ENCODE data around the gene MYO5C.
A peak's percentile ranks its signal among the peaks of the same experiment; 100 is the strongest.
"Not testable (repeated sequence)": the region's sequence is repeated elsewhere in the genome, so short reads cannot be mapped to it uniquely, and the experiment has no call there.

The MYO5C gene

DNA sequence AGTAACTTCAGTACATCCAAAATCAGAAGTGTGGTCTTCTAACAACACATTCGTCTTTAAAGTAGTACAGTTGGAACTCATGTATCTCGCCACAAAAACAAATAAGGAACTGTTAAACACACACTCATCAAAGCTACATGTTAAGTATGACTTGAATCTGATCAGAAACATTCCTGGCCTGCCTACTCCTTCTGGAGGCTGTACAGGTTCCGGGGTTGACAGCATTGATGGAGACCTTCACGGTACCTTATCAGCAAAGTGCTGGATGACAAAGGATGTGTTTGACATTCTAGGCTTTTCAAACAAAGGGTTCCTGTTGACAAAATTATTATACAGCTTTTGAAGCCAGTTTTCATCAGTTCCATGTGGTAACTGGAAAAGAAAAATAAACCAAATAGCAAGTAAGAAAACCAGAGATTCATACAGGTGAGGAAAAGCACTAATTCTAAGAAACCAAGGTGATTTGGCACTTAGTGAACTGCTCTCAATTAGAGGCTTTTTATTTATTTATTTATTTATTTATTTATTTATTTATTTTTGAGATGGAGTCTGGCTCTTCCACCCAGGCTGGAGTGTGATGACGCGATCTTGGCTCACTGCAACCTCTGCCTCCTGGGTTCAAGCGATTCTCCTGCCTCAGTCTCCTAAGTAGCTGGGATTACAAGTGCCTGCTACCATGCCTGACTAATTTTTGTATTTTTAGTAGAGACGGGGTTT lies 44.3 kb downstream of the MYO5C start:
- DNase-seq (ENCODE audit: extremely low read depth in 1 of 2, low read depth in 1 of 2), result no peak

DNA sequence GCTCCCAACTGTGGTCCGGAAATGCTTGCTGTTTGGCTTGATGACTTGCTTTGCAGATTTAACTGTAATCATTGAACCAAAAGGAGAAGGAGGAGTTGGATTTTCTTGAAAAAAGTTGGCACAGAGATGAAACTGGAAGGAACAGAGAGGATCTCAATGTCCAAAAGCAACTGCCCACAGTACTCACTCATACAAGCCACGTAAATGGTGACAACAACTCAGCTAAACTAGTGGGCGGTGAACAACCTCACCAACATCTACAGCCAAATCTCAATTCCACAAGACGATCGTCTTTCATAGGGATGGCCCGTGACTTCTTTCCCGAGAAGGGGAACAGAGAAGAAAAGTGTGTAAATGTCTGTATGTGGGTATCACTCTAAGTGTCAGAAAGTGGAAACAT lies 48.1 kb downstream of the MYO5C start:
- DNase-seq (ENCODE audit: extremely low read depth in 1 of 2, low read depth in 1 of 2), result no peak

DNA sequence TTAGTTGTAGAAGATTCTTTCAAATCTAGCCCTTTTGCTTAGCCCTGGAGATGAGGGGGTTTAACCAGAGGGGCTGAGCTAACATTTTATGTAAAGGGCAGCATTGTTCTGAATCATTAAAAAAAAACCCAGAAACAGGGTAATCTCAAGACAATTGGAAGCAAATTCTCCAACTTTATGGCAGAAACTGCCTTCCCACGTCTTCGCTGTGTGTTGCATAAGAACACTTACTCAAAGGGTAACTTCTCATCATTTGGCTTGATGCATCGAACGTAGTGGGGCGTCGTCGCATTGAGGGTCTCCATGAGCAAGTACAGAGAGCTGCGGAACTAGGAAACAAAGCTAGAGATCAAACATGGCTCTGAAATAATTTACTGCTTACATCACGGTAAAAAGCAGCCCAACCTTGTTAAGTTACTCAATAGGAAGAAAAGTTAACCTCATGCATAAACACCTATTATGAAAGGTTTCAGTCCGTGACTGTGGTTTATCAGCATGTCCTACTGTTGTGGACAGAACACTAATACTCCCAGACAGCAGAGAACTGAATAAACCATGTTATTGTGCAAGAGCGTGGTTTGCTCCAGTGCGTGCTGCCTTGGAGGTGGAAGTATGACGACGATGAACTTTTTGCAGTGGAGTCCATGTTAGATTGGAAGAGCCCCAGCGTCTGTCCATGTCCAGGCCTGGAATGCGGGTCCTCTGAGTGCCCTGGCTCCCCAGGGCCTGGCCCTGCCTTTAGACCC lies 48.7 kb downstream of the MYO5C start:
- DNase-seq (ENCODE audit: extremely low read depth in 1 of 2, low read depth in 1 of 2), result no peak

DNA sequence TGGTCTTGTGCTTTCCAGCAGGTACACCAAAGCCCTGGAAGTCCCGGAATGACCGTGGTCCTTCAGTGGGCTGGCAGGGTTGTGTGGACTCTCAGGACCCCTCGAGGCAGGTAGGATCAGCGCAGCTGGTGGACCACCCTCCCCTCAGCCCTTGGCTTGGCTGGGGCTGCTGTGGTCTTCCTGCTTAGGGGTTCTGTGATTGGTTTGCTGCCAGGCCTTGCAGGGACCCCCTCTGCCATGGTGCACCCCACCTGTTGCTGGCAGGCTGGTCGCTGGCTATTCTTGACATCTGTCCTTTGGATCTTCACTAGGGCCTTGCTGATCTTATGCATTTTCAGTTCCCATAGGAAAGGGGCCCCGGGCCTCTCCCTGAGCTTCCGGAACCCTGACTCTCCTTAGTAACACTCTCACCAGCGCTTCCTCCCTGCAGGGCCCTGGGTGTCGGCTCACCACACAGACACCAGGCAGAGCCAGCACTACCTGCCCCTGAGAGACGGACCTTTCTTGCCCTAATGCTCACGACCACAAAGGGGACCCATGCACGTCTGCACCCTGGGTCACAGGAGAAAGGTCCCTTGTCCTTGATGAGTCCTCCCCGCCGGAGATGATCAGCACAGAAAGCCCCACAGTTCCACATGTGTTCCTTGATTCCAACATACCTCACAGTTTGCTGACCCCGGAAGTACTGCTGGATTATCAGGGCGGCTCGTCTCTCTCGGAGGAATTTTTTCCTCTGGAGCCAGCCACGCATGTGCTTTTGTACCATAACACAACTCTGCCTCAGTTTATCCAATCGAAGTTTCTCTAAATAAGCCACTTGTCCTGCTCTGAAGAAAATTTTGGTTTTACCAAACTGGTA lies 51.7 kb downstream of the MYO5C start:
- DNase-seq (ENCODE audit: extremely low read depth in 1 of 2, low read depth in 1 of 2), result no peak

DNA sequence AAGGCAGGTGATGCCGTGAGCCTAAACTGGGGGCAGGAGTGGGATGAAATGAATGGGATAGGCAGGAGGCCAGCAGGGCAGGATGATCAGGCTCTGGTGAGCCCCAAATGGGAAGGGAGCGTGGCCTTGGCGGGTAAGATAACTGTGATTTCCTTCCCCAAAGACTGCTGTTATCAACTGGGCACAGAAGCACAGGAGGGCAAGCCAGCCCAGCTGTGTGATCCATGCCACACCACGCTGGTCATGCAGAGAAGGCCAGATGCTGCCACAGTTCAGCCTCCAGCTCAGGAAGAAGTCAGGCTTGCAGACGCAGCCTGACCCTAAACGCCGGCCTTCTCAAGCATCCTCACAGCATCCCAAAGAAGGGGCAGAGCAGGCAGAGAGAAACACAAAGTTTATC lies 52.3 kb downstream of the MYO5C start:
- DNase-seq (ENCODE audit: extremely low read depth in 1 of 2, low read depth in 1 of 2), result no peak

DNA sequence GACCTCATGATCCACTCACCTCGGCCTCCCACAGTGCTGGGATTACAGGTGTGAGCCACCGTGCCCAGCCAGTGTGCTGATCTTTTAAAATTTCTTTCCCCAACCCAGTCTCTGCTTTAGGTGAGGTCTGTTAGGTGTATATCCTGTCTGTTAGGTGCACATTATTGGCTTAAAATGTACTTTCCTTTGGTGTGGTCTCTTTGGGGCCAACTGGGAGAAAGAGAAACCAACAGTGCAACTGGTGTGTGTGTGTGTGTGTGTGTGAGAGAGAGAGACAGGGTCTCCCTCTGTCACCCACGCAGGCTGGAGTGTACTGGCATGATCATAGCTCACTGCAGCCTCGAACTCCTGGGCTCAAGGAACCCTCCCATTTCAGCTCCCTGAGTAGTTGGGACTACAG lies 54.1 kb downstream of the MYO5C start:
- no peak for DNase-seq (ENCODE audit: extremely low read depth in 1 of 2, low read depth in 1 of 2)

DNA sequence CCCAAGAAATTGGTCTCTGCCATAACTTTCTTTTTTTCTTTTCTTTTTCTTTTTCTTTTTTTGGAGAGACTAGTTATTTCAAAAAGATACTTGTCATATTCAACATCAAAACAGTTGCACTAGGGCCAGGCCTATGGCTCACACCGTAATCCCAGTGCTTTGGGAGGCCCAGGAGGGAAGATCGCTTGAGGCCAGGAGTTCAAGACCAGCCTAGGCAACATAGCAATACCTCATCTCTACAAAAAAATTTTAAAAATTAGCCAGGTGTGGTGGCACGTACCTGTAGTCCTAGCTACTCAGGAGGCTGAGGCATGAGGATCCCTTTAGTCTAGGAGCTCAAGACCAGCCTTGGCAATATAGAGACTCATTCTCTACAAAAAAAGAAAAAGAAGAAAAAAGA lies 55.4 kb downstream of the MYO5C start:
- no peak for DNase-seq (ENCODE audit: extremely low read depth in 1 of 2, low read depth in 1 of 2)

DNA sequence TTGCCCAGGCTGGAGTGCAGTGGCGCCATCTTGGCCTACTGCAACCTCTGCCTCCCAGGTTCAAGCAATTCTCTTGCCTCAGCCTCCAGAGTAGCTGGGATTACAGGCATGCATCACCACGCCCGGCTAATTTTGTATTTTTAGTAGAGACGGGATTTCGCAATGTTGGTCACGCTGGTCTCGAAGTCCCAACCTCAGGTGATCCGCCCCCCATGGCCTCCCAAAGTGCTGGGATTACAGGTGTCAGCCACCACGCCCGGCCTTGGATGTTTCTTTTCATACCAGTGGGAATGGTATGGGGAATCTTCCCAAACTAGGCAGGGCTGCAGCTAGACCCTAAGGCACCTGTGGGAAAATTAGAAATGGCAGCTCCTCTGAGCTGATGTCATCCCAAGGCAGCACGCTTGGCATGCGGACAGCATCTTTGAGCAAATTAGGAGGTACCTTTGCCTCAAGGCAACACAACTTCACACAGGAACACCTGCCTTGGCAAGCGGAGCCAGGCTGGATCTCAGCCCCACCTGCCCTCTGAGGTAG lies 56.5 kb downstream of the MYO5C start:
- not testable (repeated sequence) for DNase-seq (ENCODE audit: extremely low read depth in 1 of 2, low read depth in 1 of 2)

DNA sequence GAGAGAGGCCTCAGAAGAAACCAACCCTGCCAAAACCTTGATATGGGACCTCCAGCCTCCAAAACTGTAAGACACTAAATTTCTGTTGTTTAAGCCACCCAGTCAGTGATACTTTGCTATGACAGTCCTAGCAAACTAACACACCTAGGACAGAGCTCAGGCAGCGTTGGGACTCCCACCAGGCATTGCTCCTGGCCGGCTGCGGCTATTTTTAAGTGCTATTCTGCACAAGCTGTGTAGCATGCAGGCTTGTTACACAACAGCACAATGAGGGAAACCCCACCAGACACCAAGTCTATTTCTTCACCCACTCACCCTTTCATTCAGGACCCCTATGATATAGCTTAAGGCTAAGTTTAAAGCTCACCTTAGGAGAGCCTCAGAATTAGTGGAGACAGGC lies 57.5 kb downstream of the MYO5C start:
- DNase-seq (ENCODE audit: extremely low read depth in 1 of 2, low read depth in 1 of 2), result no peak

DNA sequence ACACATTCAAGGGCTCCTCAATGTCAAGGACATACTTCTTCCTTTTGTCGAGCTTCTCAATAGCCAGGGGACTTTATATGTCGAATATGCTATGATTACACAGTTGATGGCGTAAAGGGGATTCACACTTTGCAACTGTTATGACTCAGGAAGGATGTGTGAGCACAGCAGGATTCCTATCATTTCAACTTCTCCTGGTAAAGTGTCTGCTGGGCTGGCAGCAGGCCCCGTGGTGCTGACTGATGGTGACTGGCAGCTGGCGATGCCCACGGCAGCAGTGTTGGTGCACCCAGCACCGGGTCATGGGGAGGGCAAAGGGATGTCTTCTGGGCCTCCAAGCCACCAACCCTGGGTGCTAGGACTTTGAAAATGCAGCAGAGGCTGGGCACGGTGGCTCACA lies 59.6 kb downstream of the MYO5C start:
- no peak for DNase-seq (ENCODE audit: extremely low read depth in 1 of 2, low read depth in 1 of 2)

DNA sequence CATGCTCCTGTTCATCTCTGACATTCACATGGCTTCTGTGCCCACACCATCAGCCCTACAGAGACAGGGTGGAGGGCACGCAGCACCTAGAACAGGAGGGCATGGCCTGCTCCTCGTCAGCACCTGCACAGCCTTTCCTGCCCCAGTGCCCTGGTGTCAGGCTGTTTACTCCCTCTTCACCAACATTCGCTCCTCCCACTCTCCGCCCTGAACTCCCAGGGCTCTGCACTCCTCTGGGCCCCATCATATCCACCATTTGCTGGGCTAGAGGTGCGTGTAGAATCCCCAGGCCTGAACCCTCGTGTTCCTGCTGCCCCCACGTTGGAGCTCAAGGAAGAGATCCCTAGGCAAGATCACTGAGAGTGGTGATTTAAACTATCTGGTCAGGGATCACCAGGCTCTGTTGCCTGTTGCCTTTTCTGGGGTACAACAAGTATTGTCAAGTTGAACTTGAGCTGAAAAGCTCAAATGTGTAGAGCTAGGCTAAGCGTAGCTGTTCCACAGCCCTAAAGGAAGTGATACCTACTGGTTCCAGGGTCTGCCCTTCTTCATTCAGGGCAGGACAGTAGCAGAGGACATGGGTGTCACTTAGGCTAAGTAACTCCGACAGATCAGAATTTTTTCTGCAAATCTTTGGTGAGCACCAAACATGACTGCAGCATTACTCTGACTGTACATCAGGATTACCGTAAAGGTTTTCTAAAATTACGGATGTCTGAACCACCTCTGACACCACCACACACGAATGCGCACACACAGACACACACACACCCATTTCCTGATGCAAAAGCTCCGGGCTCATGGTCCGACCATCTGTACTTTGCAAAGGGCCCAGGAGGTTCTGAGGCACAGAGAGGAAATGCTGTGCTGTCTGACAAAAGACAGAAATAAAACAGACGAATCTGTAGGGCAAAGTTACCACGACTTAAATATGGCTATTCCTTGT lies 60.7 kb downstream of the MYO5C start:
- no peak for DNase-seq (ENCODE audit: extremely low read depth in 1 of 2, low read depth in 1 of 2)

DNA sequence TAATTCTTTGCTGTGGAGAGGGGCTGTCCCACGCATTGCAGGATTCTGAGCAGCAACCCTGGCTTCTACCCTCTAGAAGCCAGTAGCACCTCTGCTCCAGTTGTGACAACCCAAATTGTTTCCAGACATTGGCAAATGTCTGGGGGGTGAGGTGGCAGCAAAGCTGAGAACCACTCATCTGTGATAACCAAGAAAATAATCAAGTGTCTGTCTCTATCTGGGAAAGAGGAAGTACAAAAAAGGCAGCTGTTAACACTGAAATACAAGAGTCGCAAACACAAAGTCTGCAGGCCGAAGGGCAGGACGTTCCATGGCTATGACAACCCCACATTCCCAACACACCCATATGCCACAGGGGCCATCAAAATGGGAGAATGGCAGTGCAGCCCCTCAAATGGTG lies 62.2 kb downstream of the MYO5C start:
- DNase-seq (ENCODE audit: extremely low read depth in 1 of 2, low read depth in 1 of 2), result no peak

DNA sequence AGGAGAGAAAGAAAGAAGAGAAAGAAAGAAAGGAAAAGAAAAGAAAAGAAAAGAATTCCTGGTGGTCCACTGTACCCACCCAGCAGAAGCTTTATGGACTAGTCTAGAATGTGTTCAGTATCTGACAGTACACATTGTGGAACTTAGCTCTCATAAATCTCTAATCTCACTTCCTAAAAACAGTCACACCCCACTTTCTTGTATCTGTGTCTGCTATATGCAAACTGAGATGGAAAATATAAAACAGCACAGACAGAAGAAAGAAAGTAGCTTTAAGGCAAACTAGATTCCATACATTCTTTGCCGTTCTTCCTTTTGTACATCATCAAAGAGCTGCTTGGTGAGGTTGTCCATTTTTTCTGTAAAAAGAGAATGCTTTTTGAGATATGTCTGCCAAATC lies 63.3 kb downstream of the MYO5C start:
- no peak for DNase-seq (ENCODE audit: extremely low read depth in 1 of 2, low read depth in 1 of 2)

DNA sequence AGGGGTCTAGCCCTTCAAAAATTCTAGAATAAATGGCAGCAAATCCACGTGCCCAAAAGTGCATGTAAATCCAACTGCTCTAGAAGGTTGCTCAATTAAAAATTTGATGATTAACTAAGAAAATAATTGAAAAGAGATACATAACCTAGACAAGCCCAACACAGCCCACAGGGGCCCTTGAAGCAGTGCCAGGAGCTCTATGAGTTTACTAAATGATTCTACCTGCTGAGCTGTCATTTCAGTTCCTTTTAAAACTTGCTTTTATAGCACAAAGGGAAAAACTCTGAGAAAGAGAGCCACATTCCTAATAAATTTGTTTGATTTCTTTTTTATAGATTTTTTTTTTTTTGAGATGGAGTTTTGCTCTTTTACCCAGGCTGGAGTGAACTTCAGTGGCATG lies 65.5 kb downstream of the MYO5C start:
- no peak for DNase-seq (ENCODE audit: extremely low read depth in 1 of 2, low read depth in 1 of 2)

DNA sequence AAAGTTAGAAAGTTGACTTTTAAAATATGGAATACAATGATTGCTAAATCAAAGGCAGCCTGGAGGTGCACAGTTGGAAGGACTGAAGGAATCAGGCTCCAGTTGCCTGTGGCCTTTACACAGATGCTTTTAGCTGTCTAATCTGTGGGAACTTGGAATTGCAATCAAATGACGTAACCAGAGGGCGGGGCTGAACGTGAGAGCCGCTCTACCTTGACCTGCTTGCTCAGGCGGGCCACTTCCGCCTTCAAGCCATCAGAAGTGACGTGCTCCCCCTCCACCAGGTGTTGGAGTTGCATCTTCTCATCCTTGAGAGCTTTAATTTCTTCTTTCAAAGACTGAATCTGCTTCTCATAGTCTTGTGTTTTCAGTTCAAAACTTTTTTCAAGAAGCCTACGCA lies 66.7 kb downstream of the MYO5C start:
- DNase-seq (ENCODE audit: extremely low read depth in 1 of 2, low read depth in 1 of 2), result no peak

DNA sequence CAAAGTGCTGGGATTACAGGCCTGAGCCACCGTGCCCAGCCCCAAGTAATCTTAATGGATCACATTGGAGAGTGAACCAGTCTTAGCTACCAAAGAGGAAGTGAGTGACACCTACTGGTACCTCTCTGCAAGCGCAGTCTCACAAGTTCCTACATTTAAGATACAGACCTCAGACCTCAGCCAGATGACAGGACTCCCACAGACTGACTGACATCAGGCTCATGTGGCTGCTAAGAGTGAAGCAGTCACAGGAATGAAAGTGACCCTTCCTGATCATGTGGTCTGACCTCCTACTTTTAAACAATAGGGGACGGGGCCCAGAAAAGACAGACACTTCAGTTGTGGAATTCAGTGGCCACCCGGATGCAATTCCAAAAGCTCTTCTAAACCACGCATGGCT lies 68.1 kb downstream of the MYO5C start:
- peak; percentile 18 to 28 for DNase-seq (ENCODE audit: extremely low read depth in 1 of 2, low read depth in 1 of 2)

DNA sequence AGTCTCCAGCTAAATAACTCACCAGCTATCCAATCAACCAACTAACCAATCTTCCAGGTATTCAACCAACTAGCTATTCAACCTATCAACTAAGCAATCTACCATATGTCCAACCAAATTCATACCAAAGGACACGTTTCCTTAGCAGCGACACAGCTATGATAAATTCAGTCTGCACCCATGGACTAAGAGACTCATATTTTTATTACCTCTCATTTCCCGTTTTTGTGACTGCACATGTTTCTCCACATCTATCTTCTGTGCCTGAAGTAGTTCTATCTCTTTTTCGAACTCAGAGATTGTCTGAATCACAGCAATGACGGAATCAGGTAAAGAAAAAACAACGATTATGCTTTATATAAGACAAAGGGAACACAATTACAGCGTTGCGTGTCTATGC lies 70.4 kb downstream of the MYO5C start:
- no peak for DNase-seq (ENCODE audit: extremely low read depth in 1 of 2, low read depth in 1 of 2)

DNA sequence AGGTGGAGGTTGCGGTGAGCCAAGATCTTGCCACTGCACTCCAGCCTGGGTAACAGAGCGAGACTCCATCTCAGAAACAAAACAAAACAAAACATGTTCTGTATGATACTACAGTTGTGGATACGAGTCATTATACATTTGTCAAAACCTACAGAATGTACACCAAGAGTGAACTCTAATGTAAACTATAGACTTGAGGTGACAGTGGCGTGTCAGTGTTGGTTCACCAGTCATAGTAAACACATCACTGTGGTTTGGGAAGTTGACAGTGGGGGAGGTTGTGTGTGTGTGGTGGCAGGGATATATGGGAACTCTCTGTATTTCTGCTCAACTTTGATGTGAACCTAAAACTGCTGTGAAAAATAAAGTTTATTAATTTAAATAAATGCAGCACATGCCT lies 71.4 kb downstream of the MYO5C start:
- DNase-seq (ENCODE audit: extremely low read depth in 1 of 2, low read depth in 1 of 2), result no peak

DNA sequence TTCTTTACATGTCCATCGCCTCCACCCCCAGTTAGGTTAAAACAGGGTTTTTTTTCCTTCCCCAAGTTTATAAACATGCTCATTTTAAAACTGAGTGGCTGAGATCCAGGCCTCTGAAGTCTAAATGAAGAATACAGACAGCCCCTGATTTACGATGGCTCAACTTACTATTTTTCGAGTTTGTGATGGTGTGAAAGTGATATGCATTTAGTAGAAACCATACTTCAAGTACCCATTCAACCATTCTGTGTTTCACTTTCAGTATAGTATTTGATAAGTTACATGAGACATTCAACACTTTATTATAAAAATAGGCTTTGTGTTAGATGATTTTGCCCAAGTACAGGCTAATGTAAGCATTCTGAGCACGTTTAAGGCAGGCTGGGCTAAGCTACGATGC lies 73.9 kb downstream of the MYO5C start:
- no peak for DNase-seq (ENCODE audit: extremely low read depth in 1 of 2, low read depth in 1 of 2)

DNA sequence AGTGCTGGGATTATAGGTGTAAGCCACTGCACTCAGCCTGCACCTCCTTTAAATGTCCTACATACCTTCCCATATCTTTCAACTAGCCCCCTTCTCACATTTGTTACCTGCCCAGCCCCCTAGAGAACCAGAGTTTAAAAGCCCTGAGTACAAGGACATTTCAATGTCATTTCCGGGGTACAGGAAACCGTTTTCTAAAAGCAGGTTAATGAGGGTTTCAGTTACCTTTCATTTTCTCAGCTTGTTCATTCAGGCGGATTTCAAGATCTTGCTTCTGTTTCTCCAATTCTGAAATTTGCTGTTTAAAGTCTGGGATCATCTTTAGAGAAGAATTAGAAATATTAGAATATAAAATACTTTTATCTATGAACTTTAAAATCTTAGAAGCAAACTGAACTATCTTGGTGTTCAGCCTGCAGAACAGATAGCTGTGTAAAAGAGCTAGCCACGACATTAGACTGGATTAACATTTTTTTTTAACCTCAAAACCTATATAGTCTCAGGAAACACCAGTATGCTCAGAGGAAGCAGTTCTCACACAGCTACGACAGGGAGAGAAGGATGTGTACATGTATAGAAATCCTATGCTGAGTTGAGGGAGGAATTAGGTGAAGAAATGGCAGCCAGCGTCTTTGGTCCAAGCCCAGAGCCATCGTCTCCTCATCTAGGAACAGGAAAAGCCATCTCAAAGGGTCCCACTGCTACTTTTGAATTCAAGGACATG lies 74.5 kb downstream of the MYO5C start:
- DNase-seq (ENCODE audit: extremely low read depth in 1 of 2, low read depth in 1 of 2), result no peak
